ENCODE measurements around the gene NTM.

NTM gene

GRCh38 chr11:131602431-131602830 lies 232.0 kb downstream of the NTM start:
- Histone ChIP-seq H3K9me2 (replicated peaks; ENCODE audit: low read depth, low read length) (no peaks in the 10 kb centered on the region), H3K4me1 (ENCODE audit: insufficient read depth, low read length, poor library complexity, severe bottlenecking) (peaks cover 14% of the 10 kb centered on the region), H3K4me3 (ENCODE audit: low read length, poor library complexity, severe bottlenecking) (no peak overlapping the region), H2AFZ (ENCODE audit: low read length) (no peak overlapping the region), H3K9ac (ENCODE audit: low read depth, low read length, poor library complexity, severe bottlenecking) (no peak overlapping the region), H3F3A (ENCODE audit: low read depth) (0 out of 2 replicates have a peak, but pooled peaks cover 5% of the 10 kb centered on the region), H3K9me3 (ENCODE audit: insufficient read depth, low read depth, low read length) (no peaks in the 10 kb centered on the region), H3K36me3 (ENCODE audit: insufficient read depth, low read length) (no peaks in the 10 kb centered on the region), H3K4me2 (ENCODE audit: low read depth, low read length, poor library complexity, severe bottlenecking) (no peak overlapping the region), H4K20me1 (ENCODE audit: insufficient read depth, low read length, poor library complexity, severe bottlenecking) (no peaks in the 10 kb centered on the region), H3K79me2 (ENCODE audit: insufficient read depth, low read length) (no peaks in the 10 kb centered on the region), H3K27me3 (ENCODE audit: insufficient read depth, low read length, poor library complexity, severe bottlenecking) (no peaks in the 10 kb centered on the region)
- no peak for TF ChIP-seq CTCF (conservative IDR thresholded peaks at IDR 0.05; ENCODE audit: low read length)
- TF ChIP-seq EZH2phosphoT487 (IDR thresholded peaks at IDR 0.05; ENCODE audit: borderline replicate concordance) = no peak

GRCh38 chr11:131606811-131607335 lies 236.5 kb downstream of the NTM start:
- Histone ChIP-seq H3K9me3 (ENCODE audit: insufficient read depth, low read depth, low read length) (no peaks in the 10 kb centered on the region), H3K4me3 (ENCODE audit: low read length, poor library complexity, severe bottlenecking) (no peak overlapping the region), H3K9me2 (replicated peaks; ENCODE audit: low read depth, low read length) (no peaks in the 10 kb centered on the region), H3K4me2 (ENCODE audit: low read depth, low read length, poor library complexity, severe bottlenecking) (peak overlapping the region; percentile 44), H3K4me1 (ENCODE audit: insufficient read depth, low read length, poor library complexity, severe bottlenecking) (peaks cover 50% of the 10 kb centered on the region), H3K36me3 (ENCODE audit: insufficient read depth, low read length) (no peaks in the 10 kb centered on the region), H2AFZ (ENCODE audit: low read length) (0 out of 2 replicates have a peak overlapping the region, but pooled peaks have one; percentile 14), H3K9ac (ENCODE audit: low read depth, low read length, poor library complexity, severe bottlenecking) (peak overlapping the region; percentile 21), H4K20me1 (ENCODE audit: insufficient read depth, low read length, poor library complexity, severe bottlenecking) (no peaks in the 10 kb centered on the region), H3K79me2 (ENCODE audit: insufficient read depth, low read length) (no peaks in the 10 kb centered on the region), H3K27me3 (ENCODE audit: insufficient read depth, low read length, poor library complexity, severe bottlenecking) (no peaks in the 10 kb centered on the region), H3F3A (ENCODE audit: low read depth) (0 out of 2 replicates have a peak, but pooled peaks cover 5% of the 10 kb centered on the region)
- no peak for TF ChIP-seq CTCF (conservative IDR thresholded peaks at IDR 0.05; ENCODE audit: low read length)
- no peak for TF ChIP-seq EZH2phosphoT487 (IDR thresholded peaks at IDR 0.05; ENCODE audit: borderline replicate concordance)

GRCh38 chr11:131609337-131609736 lies 238.9 kb downstream of the NTM start:
- Histone ChIP-seq H3K4me1 (ENCODE audit: insufficient read depth, low read length, poor library complexity, severe bottlenecking) (peaks cover 63% of the 10 kb centered on the region), H3K79me2 (ENCODE audit: insufficient read depth, low read length) (no peaks in the 10 kb centered on the region), H3K9me3 (ENCODE audit: insufficient read depth, low read depth, low read length) (no peaks in the 10 kb centered on the region), H3K4me2 (ENCODE audit: low read depth, low read length, poor library complexity, severe bottlenecking) (peak overlapping the region; percentile 55), H3K9ac (ENCODE audit: low read depth, low read length, poor library complexity, severe bottlenecking) (peak overlapping the region; percentile 16), H3K27me3 (ENCODE audit: insufficient read depth, low read length, poor library complexity, severe bottlenecking) (no peaks in the 10 kb centered on the region), H3K36me3 (ENCODE audit: insufficient read depth, low read length) (no peaks in the 10 kb centered on the region), H3F3A (ENCODE audit: low read depth) (0 out of 2 replicates have a peak, but pooled peaks cover 5% of the 10 kb centered on the region), H3K4me3 (ENCODE audit: low read length, poor library complexity, severe bottlenecking) (no peak overlapping the region), H2AFZ (ENCODE audit: low read length) (no peak overlapping the region), H4K20me1 (ENCODE audit: insufficient read depth, low read length, poor library complexity, severe bottlenecking) (no peaks in the 10 kb centered on the region), H3K9me2 (replicated peaks; ENCODE audit: low read depth, low read length) (no peaks in the 10 kb centered on the region)
- TF ChIP-seq CTCF (conservative IDR thresholded peaks at IDR 0.05; ENCODE audit: low read length) (no peak), EZH2phosphoT487 (IDR thresholded peaks at IDR 0.05; ENCODE audit: borderline replicate concordance) (no peak)

All from Loucy (cell line).